Measurements from ENCODE around the gene NAA80.

Gene NAA80, protein sequence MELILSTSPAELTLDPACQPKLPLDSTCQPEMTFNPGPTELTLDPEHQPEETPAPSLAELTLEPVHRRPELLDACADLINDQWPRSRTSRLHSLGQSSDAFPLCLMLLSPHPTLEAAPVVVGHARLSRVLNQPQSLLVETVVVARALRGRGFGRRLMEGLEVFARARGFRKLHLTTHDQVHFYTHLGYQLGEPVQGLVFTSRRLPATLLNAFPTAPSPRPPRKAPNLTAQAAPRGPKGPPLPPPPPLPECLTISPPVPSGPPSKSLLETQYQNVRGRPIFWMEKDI

GRCh38 chr3:50298836-50299637 is at the start of gene NAA80, which contains the start of gene HYAL3:
Gene NAA80, minus strand, starts transcription at chr3:50299405. Its CDS starts 1,942 bp downstream, at chr3:50297463.
Gene HYAL3, minus strand, starts transcription at chr3:50299405. Its CDS starts 3,803 bp downstream, at chr3:50295602.
- peak; percentile 98 for DNase-seq

GRCh38 chr3:50347187-50347813 is 48.1 kb upstream of the NAA80 start:
- DNase-seq, result peak; percentile 44 to 66 (median 60)

DNA sequence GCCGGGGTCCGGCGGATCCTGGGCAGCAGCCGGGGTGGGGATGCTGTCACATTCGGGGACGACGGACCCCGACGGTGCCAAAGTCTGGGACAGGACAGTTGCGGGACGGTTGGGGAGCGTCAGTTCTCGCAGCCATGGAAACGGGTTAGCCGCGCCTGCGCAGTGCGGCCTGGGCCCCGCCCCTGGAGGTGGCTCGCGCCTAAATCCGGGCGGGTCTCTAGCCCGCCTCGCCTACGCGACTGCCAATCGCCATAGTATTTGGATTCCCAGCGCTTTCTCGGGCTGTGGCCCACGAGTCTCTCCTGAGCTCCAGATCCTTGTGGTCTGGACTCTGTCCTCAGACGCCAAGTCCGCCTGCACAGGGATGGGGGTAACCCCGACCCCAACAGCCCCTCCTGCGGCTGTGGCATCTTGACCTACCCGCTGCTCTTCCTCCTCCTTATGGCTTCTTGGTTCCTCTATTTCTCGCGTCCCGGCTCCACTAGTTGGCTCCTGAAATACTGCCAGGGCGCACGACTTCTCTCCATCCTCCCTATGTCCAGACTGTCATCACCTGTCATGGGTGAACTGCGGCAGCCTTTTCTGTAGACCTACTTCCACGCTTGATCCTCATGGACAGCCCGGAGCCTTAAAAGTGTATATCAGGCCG is 46.5 kb upstream of the NAA80 start, which contains the start of gene ZMYND10:
Gene ZMYND10, minus strand, starts transcription at position 147 of the 649 bp plus-strand sequence. CDS start 153 bp downstream, outside the sequence.
- peak; percentile 57 to 68 (median 60) for DNase-seq

GRCh38 chr3:50345008-50345407 is 45.8 kb upstream of the NAA80 start:
- no peak for DNase-seq

GRCh38 chr3:50342813-50343633 is 43.8 kb upstream of the NAA80 start:
- DNase-seq, result no peak

GRCh38 chr3:50341996-50342650 is 42.9 kb upstream of the NAA80 start:
- DNase-seq, result no peak

DNA sequence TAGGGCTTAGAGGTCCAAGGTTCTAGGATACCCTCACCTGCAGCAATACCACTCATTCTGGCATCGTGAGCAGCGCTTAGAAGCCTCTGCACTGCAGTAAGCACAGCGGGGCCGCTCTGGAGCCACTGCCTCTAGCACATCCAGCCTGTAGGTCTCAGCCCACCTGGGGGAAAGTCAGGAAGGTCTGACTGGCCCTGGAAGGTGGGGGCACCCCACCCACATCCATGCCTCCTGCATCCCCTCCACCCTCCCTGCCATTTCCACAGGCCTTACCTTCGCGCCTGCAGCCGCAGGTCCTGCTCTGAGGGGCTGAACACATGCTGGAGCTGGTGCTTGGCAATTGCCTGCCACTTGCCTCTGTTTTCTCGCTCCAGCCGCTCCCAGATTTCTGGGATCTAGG is 42.3 kb upstream of the NAA80 start:
- DNase-seq, result no peak

DNA sequence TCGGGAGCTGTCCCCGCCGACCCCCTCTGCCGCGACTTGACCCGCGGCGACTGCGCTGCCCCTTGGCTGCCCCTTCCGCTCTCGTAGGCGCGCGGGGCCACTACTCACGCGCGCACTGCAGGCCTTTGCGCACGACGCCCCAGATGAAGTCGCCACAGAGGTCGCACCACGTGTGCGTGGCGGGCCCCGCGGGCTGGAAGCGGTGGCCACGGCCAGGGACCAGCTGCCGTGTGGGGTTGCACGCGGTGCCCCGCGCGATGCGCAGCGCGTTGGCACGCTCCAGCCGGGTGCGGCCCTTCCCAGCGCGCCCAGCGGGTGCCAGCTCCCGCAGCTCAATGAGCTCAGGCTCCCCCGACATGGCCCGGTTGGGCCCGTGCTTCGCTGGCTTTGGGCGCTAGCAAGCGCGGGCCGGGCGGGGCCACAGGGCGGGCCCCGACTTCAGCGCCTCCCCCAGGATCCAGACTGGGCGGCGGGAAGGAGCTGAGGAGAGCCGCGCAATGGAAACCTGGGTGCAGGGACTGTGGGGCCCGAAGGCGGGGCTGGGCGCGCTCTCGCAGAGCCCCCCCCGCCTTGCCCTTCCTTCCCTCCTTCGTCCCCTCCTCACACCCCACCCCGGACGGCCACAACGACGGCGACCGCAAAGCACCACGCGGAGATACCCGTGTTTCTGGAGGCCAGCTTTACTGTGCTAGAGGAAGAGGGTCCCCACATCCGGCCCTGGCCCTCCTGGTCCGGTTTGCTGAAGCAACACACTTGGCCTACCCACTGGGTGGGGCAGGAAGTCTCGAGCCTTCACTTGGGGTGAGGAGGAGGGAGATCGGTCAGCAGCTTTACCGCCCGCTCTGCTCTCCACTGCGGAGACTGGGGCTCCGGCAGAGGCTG is 41.5 kb upstream of the NAA80 start, which contains the start of gene RASSF1:
Gene RASSF1, minus strand, starts transcription at position 389 of the 882 bp plus-strand sequence. Its CDS starts 31 bp downstream, at position 358.
- DNase-seq, result peak; percentile 23 to 43 (median 32)

DNA sequence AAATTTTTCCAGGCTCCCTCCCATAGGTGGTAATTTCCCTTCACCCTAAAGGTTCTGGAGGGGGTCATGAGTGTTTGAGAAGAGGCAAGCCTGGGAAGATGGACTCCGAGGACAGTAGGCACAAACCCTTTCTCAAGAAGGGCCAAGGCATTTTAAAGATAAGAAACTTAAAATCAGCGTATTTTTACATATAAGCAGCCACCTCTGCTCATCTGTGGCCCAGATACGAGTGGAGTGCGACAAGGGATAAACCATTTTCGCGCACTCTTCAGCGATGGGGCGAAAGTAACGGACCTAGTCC is 40.9 kb upstream of the NAA80 start:
- no peak for DNase-seq

GRCh38 chr3:50339485-50340146 is 40.4 kb upstream of the NAA80 start:
- no peak for DNase-seq

- no peak for DNase-seq
Observed at GRCh38 chr3:50338965-50339364, 39.8 kb upstream of the NAA80 start.

DNA sequence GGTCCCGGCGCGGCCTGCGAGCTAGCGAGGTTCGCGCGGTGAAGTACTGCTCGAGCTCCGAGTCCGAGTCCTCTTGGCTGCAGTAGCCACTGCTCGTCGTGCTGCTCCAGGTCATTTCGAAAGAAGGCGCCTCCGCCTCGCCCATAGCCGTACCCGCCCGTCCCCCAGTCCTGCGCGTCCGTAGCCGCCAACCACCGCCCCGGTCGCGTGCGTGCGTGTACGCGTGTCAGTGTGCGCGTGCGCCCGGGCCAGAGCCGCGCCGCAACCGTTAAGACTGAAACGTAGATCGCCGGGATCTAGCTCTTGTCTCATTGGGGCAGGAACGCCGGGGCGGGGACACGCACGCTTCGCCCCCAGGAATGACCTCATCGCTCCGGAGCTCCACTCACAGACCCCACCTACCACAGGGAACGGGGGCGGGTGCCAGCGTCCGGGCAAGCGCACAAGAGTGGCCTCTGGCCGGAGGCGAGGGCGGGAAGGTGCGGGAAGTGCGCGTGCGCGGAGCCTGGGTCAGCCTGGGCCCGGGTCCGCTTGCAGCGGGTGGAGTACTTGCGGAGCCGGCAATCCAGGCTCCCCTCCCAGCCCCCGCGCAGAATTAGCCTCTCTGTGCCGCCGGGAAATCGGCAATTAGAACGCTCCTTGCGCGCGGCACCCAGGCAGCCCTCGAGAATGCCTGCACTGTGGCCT is 38.1 kb upstream of the NAA80 start:
- peak; percentile 81 to 90 (median 85) for DNase-seq

GRCh38 chr3:50336452-50337174 is 37.4 kb upstream of the NAA80 start:
- peak; percentile 46 to 66 (median 58) for DNase-seq

GRCh38 chr3:50334339-50335075 is 35.3 kb upstream of the NAA80 start:
- DNase-seq, result no peak

DNA sequence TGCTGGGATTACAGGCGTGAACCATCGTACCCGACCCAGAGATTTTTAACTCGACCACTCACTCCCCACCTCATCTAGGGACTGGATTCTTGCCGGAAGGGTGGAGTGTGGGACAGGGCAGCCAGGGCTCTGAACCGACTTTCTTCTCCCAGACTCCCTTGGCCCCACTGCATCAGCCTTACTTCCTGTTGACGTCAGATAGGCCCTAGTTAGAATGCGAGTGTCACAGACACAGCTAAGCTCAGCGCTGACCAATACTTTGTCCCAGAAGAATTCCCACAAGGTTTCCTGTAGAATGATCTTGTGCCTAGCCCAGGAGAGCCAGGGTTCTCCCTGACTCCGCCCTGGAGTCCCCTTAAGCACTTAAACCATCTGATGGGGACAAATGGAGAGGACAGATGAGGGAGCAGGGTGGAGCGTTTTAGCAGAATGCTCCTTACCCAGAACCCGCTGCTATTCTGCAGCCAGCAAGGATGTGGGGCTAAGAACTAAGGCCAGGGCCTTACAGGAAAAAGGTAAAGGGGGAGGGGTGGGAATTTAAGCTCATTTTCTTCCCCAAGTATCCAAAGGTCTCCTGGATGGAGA is 34.6 kb upstream of the NAA80 start:
- DNase-seq, result no peak

- DNase-seq, result no peak
Observed at GRCh38 chr3:50331364-50331907, 32.2 kb upstream of the NAA80 start.

- DNase-seq, result no peak
Observed at GRCh38 chr3:50330330-50330729, 31.1 kb upstream of the NAA80 start.
